22Rv1 (cell line): Measurements from ENCODE around the gene NFATC2.

Experiments
- ZFX ChIP-seq: fragments of 450-650 bp; IDR thresholded peaks from 2 replicates; pipeline ENCODE4 v1.6.1; 2017; ENCODE audit warnings: antibody characterized with exemption, borderline replicate concordance
- TF ChIP-seq, protein P1 (sequence below): fragments of 450-650 bp; IDR thresholded peaks from 2 replicates; pipeline ENCODE4 v1.5.1; 2017; ENCODE audit warnings: mild to moderate bottlenecking

DNA sequence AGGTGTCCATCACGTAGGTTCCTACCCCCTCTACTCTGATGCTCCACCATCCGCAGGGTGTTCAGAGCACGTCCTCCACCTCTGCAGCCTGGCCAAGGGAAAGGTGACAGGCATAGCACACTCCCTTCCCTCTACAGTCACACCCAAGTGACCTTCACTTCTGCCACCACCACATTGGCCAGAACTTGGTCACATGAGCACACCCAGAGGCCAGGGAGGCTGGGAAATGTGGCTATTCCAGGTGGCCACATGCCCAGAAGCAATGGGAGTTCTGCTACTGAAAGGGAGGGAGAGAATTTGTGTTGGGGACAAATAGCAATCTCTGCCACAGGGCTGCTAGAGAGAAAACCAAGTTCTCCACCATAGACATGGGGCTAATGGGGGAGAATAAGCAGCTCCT lies 180.3 kb downstream of the NFATC2 start:
- TF ChIP-seq, protein P1, sequence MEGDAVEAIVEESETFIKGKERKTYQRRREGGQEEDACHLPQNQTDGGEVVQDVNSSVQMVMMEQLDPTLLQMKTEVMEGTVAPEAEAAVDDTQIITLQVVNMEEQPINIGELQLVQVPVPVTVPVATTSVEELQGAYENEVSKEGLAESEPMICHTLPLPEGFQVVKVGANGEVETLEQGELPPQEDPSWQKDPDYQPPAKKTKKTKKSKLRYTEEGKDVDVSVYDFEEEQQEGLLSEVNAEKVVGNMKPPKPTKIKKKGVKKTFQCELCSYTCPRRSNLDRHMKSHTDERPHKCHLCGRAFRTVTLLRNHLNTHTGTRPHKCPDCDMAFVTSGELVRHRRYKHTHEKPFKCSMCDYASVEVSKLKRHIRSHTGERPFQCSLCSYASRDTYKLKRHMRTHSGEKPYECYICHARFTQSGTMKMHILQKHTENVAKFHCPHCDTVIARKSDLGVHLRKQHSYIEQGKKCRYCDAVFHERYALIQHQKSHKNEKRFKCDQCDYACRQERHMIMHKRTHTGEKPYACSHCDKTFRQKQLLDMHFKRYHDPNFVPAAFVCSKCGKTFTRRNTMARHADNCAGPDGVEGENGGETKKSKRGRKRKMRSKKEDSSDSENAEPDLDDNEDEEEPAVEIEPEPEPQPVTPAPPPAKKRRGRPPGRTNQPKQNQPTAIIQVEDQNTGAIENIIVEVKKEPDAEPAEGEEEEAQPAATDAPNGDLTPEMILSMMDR = no peak
- TF ChIP-seq ZFX = no peak
